GM12872 (cell line): Measurements from ENCODE around the gene FAM168A.
A peak's percentile ranks its signal among the peaks of the same experiment; 100 is the strongest.

ENCODE experiments used
- CTCF ChIP-seq: IDR thresholded peaks from 3 replicates; pipeline ENCODE4 v1.5.1; 2011; ENCODE audit warnings: low read depth, mild to moderate bottlenecking, low read length, moderate library complexity; ENCODE audit not compliant: insufficient read depth

FAM168A gene

GRCh38 chr11:73495731-73496130 is 102.2 kb downstream of the FAM168A start:
- TF ChIP-seq CTCF: no peak

- TF ChIP-seq CTCF: no peak
Observed at GRCh38 chr11:73493956-73494598, 103.8 kb downstream of the FAM168A start.

GRCh38 chr11:73481626-73482025 is 116.3 kb downstream of the FAM168A start:
- no peak for TF ChIP-seq CTCF

GRCh38 chr11:73480677-73481076 is 117.2 kb downstream of the FAM168A start:
- no peak for TF ChIP-seq CTCF

- peak; percentile 77 for TF ChIP-seq CTCF
Observed at GRCh38 chr11:73478737-73479347, 119.1 kb downstream of the FAM168A start.

GRCh38 chr11:73477518-73477917 is 120.4 kb downstream of the FAM168A start:
- TF ChIP-seq CTCF: no peak

GRCh38 chr11:73475549-73476095 is 122.3 kb downstream of the FAM168A start:
- no peak for TF ChIP-seq CTCF
